ENCODE measurements around the gene BAIAP3.

Gene BAIAP3

GRCh38 chr16:1323296-1324239 is 9.9 kb upstream of the BAIAP3 start:
- peaks cover 3% of the 10 kb centered on the region for H3K79me2 ChIP-seq (ENCODE audit: control insufficient read depth, insufficient read depth, low read length)
- no peak overlapping the region for H2BK5ac ChIP-seq (ENCODE audit: low read length)
- H3K79me1 ChIP-seq (ENCODE audit: low read length) = peaks cover 4% of the 10 kb centered on the region
- no peak overlapping the region for H2BK120ac ChIP-seq (ENCODE audit: low read depth, low read length)
- no peak overlapping the region for H3K27ac ChIP-seq (ENCODE audit: low read depth, low read length)
- H3K4me1 ChIP-seq (ENCODE audit: control insufficient read depth, low read depth, low read length) = no peaks in the 10 kb centered on the region
- H3K9ac ChIP-seq (ENCODE audit: low read length) = no peak overlapping the region
- H3K23ac ChIP-seq (ENCODE audit: low read length) = no peak overlapping the region
- WGBS (ENCODE audit: extremely low coverage, insufficient coverage, low lambda C conversion rate) = no CpG with 5 or more reads among the region's 35 CpGs
- DNase-seq = no peak
- H3K4me2 ChIP-seq (ENCODE audit: low read length) = no peak overlapping the region
- no peak overlapping the region for H2AK5ac ChIP-seq (ENCODE audit: low read length)
- H4K8ac ChIP-seq (ENCODE audit: low read depth, low read length) = no peak overlapping the region
- no peak overlapping the region for H3K4me3 ChIP-seq (ENCODE audit: low read length)
- H4K5ac ChIP-seq (ENCODE audit: low read length) = no peak overlapping the region
- no peak overlapping the region for H3K18ac ChIP-seq (ENCODE audit: low read length)
- no peak overlapping the region for H3K56ac ChIP-seq (ENCODE audit: low read length)
- no peak overlapping the region for H2BK15ac ChIP-seq (replicated peaks; ENCODE audit: low read depth)
- peaks cover 14% of the 10 kb centered on the region for H3K36me3 ChIP-seq (ENCODE audit: control insufficient read depth, insufficient read depth, low read length)
- no peak overlapping the region for H3K4ac ChIP-seq (ENCODE audit: low read depth, low read length)
- H3K27me3 ChIP-seq (ENCODE audit: insufficient read depth, low read length, poor library complexity) = no peaks in the 10 kb centered on the region

GRCh38 chr16:1324286-1324826 is 9.1 kb upstream of the BAIAP3 start:
- Histone ChIP-seq H3K79me2 (ENCODE audit: control insufficient read depth, insufficient read depth, low read length) (no peaks in the 10 kb centered on the region), H3K9ac (ENCODE audit: low read length) (no peak overlapping the region), H2BK120ac (ENCODE audit: low read depth, low read length) (no peak overlapping the region), H2BK15ac (replicated peaks; ENCODE audit: low read depth) (no peak overlapping the region), H2AK5ac (ENCODE audit: low read length) (no peak overlapping the region), H2BK5ac (ENCODE audit: low read length) (no peak overlapping the region), H3K4me2 (ENCODE audit: low read length) (no peak overlapping the region), H3K56ac (ENCODE audit: low read length) (no peak overlapping the region), H3K23ac (ENCODE audit: low read length) (no peak overlapping the region), H3K4ac (ENCODE audit: low read depth, low read length) (no peak overlapping the region), H3K4me3 (ENCODE audit: low read length) (no peak overlapping the region), H4K8ac (ENCODE audit: low read depth, low read length) (no peak overlapping the region), H3K4me1 (ENCODE audit: control insufficient read depth, low read depth, low read length) (no peaks in the 10 kb centered on the region), H3K27me3 (ENCODE audit: insufficient read depth, low read length, poor library complexity) (no peaks in the 10 kb centered on the region), H4K5ac (ENCODE audit: low read length) (no peak overlapping the region), H3K79me1 (ENCODE audit: low read length) (peaks cover 1% of the 10 kb centered on the region), H3K27ac (ENCODE audit: low read depth, low read length) (no peak overlapping the region), H3K36me3 (ENCODE audit: control insufficient read depth, insufficient read depth, low read length) (peaks cover 11% of the 10 kb centered on the region), H3K18ac (ENCODE audit: low read length) (no peak overlapping the region)
- no peak for DNase-seq
- WGBS (ENCODE audit: extremely low coverage, insufficient coverage, low lambda C conversion rate) = no CpG with 5 or more reads among the region's 22 CpGs

GRCh38 chr16:1325261-1325660 is 8.2 kb upstream of the BAIAP3 start:
- H3K4ac ChIP-seq (ENCODE audit: low read depth, low read length) = no peak overlapping the region
- peaks cover 7% of the 10 kb centered on the region for H3K36me3 ChIP-seq (ENCODE audit: control insufficient read depth, insufficient read depth, low read length)
- no peak overlapping the region for H4K5ac ChIP-seq (ENCODE audit: low read length)
- no peak overlapping the region for H4K8ac ChIP-seq (ENCODE audit: low read depth, low read length)
- H3K79me2 ChIP-seq (ENCODE audit: control insufficient read depth, insufficient read depth, low read length) = no peaks in the 10 kb centered on the region
- H3K27me3 ChIP-seq (ENCODE audit: insufficient read depth, low read length, poor library complexity) = no peaks in the 10 kb centered on the region
- no peak overlapping the region for H2BK120ac ChIP-seq (ENCODE audit: low read depth, low read length)
- H3K23ac ChIP-seq (ENCODE audit: low read length) = no peak overlapping the region
- no peak overlapping the region for H3K4me2 ChIP-seq (ENCODE audit: low read length)
- H3K27ac ChIP-seq (ENCODE audit: low read depth, low read length) = no peak overlapping the region
- no peak for DNase-seq
- no peaks in the 10 kb centered on the region for H3K79me1 ChIP-seq (ENCODE audit: low read length)
- no peaks in the 10 kb centered on the region for H3K4me1 ChIP-seq (ENCODE audit: control insufficient read depth, low read depth, low read length)
- no peak overlapping the region for H2AK5ac ChIP-seq (ENCODE audit: low read length)
- H2BK5ac ChIP-seq (ENCODE audit: low read length) = no peak overlapping the region
- no peak overlapping the region for H3K56ac ChIP-seq (ENCODE audit: low read length)
- no peak overlapping the region for H3K18ac ChIP-seq (ENCODE audit: low read length)
- no peak overlapping the region for H2BK15ac ChIP-seq (replicated peaks; ENCODE audit: low read depth)
- WGBS (ENCODE audit: extremely low coverage, insufficient coverage, low lambda C conversion rate) = no CpG with 5 or more reads among the region's 15 CpGs
- no peak overlapping the region for H3K9ac ChIP-seq (ENCODE audit: low read length)
- H3K4me3 ChIP-seq (ENCODE audit: low read length) = no peak overlapping the region

- no peaks in the 10 kb centered on the region for H3K79me1 ChIP-seq (ENCODE audit: low read length)
- H3K4me1 ChIP-seq (ENCODE audit: control insufficient read depth, low read depth, low read length) = no peaks in the 10 kb centered on the region
- H3K4me2 ChIP-seq (ENCODE audit: low read length) = no peak overlapping the region
- no peak overlapping the region for H2BK15ac ChIP-seq (replicated peaks; ENCODE audit: low read depth)
- H3K9ac ChIP-seq (ENCODE audit: low read length) = no peak overlapping the region
- H3K36me3 ChIP-seq (ENCODE audit: control insufficient read depth, insufficient read depth, low read length) = peaks cover 2% of the 10 kb centered on the region
- H3K27me3 ChIP-seq (ENCODE audit: insufficient read depth, low read length, poor library complexity) = no peaks in the 10 kb centered on the region
- no peak overlapping the region for H3K56ac ChIP-seq (ENCODE audit: low read length)
- H3K23ac ChIP-seq (ENCODE audit: low read length) = no peak overlapping the region
- no peak overlapping the region for H3K4ac ChIP-seq (ENCODE audit: low read depth, low read length)
- no peak overlapping the region for H4K8ac ChIP-seq (ENCODE audit: low read depth, low read length)
- DNase-seq = no peak
- no peak overlapping the region for H3K4me3 ChIP-seq (ENCODE audit: low read length)
- WGBS (ENCODE audit: extremely low coverage, insufficient coverage, low lambda C conversion rate) = no CpG with 5 or more reads among the region's 20 CpGs
- H3K27ac ChIP-seq (ENCODE audit: low read depth, low read length) = peak overlapping the region; percentile 8
- H3K79me2 ChIP-seq (ENCODE audit: control insufficient read depth, insufficient read depth, low read length) = no peaks in the 10 kb centered on the region
- no peak overlapping the region for H2BK120ac ChIP-seq (ENCODE audit: low read depth, low read length)
- H4K5ac ChIP-seq (ENCODE audit: low read length) = no peak overlapping the region
- H2BK5ac ChIP-seq (ENCODE audit: low read length) = no peak overlapping the region
- H3K18ac ChIP-seq (ENCODE audit: low read length) = no peak overlapping the region
- H2AK5ac ChIP-seq (ENCODE audit: low read length) = no peak overlapping the region
Measured at GRCh38 chr16:1325673-1326371, 7.6 kb upstream of the BAIAP3 start.

- Histone ChIP-seq H3K4me3 (ENCODE audit: low read length) (no peak overlapping the region), H3K23ac (ENCODE audit: low read length) (no peak overlapping the region), H2AK5ac (ENCODE audit: low read length) (no peak overlapping the region), H3K27ac (ENCODE audit: low read depth, low read length) (no peak overlapping the region), H3K9ac (ENCODE audit: low read length) (no peak overlapping the region), H3K18ac (ENCODE audit: low read length) (no peak overlapping the region), H2BK15ac (replicated peaks; ENCODE audit: low read depth) (no peak overlapping the region), H3K4me1 (ENCODE audit: control insufficient read depth, low read depth, low read length) (no peaks in the 10 kb centered on the region), H3K4me2 (ENCODE audit: low read length) (no peak overlapping the region), H3K79me2 (ENCODE audit: control insufficient read depth, insufficient read depth, low read length) (no peaks in the 10 kb centered on the region), H3K56ac (ENCODE audit: low read length) (no peak overlapping the region), H3K27me3 (ENCODE audit: insufficient read depth, low read length, poor library complexity) (no peaks in the 10 kb centered on the region), H4K5ac (ENCODE audit: low read length) (no peak overlapping the region), H3K79me1 (ENCODE audit: low read length) (no peaks in the 10 kb centered on the region), H3K4ac (ENCODE audit: low read depth, low read length) (no peak overlapping the region), H4K8ac (ENCODE audit: low read depth, low read length) (no peak overlapping the region), H2BK5ac (ENCODE audit: low read length) (no peak overlapping the region), H2BK120ac (ENCODE audit: low read depth, low read length) (no peak overlapping the region), H3K36me3 (ENCODE audit: control insufficient read depth, insufficient read depth, low read length) (no peaks in the 10 kb centered on the region)
- no peak for DNase-seq
- WGBS (ENCODE audit: extremely low coverage, insufficient coverage, low lambda C conversion rate) = no CpG with 5 or more reads among the region's 17 CpGs
Measured at GRCh38 chr16:1326391-1326790, 7.1 kb upstream of the BAIAP3 start.

All from mesendoderm (in vitro differentiated cells).